SK-N-SH treated with all-trans-retinoic acid at 6 μM for 48 hours (cell line): Measurements from ENCODE around the gene SAMMSON.

Experiments used
- ATAC-seq: fragments of 200-7000 bp; cut with Tn5 transposase; 3 replicates; pipeline ENCODE4 v1.9.1; 2020; ENCODE audit warnings: mild to moderate bottlenecking, moderate library complexity
- ARNTL ChIP-seq: fragments of 450-650 bp; formaldehyde crosslinking; IDR thresholded peaks from 2 replicates; pipeline ENCODE4 v1.5.0; 2020; ENCODE audit warnings: low read depth, mild to moderate bottlenecking, moderate library complexity, borderline replicate concordance
- BACH2 ChIP-seq: fragments of 250-450 bp; sonication (Bioruptor Pico); IDR thresholded peaks from 2 replicates; pipeline ENCODE4 v1.9.0; 2021; ENCODE audit warnings: mild to moderate bottlenecking, borderline replicate concordance
- CSDC2 ChIP-seq: fragments of 250-450 bp; sonication (Bioruptor Pico); IDR thresholded peaks from 2 replicates; pipeline ENCODE4 v1.5.0; 2020; ENCODE audit warnings: mild to moderate bottlenecking, moderate library complexity
- CSRNP3 ChIP-seq: fragments of 250-450 bp; sonication (Bioruptor Pico); IDR thresholded peaks from 2 replicates; pipeline ENCODE4 v1.5.1; 2021; ENCODE audit warnings: mild to moderate bottlenecking, moderate library complexity
- ESRRG ChIP-seq: fragments of 250-450 bp; sonication (Bioruptor Pico); IDR thresholded peaks from 2 replicates; pipeline ENCODE4 v1.6.1; 2021; ENCODE audit warnings: mild to moderate bottlenecking
- GLIS3 ChIP-seq: fragments of 250-450 bp; sonication (Bioruptor Pico); IDR thresholded peaks from 2 replicates; pipeline ENCODE4 v1.5.0; 2020; ENCODE audit warnings: mild to moderate bottlenecking, moderate library complexity
- ISL1 ChIP-seq: fragments of 250-450 bp; sonication (Bioruptor Pico); IDR thresholded peaks from 2 replicates; pipeline ENCODE4 v2.1.2; 2022; ENCODE audit warnings: mild to moderate bottlenecking, moderate library complexity
- OSR1 ChIP-seq: fragments of 250-450 bp; sonication (Bioruptor Pico); IDR thresholded peaks from 2 replicates; pipeline ENCODE4 v1.8.0; 2022; ENCODE audit warnings: moderate library complexity, mild to moderate bottlenecking, inconsistent platforms
- PATZ1 ChIP-seq: fragments of 250-450 bp; sonication (Bioruptor Pico); IDR thresholded peaks from 2 replicates; pipeline ENCODE4 v1.8.0; 2020; ENCODE audit warnings: mild to moderate bottlenecking, moderate library complexity, borderline replicate concordance
- POU6F1 ChIP-seq: fragments of 250-450 bp; sonication (Bioruptor Pico); IDR thresholded peaks from 2 replicates; pipeline ENCODE4 v1.8.0; 2021; ENCODE audit warnings: low read depth, mild to moderate bottlenecking, moderate library complexity, borderline replicate concordance
- RARB ChIP-seq: fragments of 250-450 bp; sonication (Bioruptor Pico); IDR thresholded peaks from 2 replicates; pipeline ENCODE4 v1.8.0; 2021; ENCODE audit warnings: mild to moderate bottlenecking, moderate library complexity
- SNAI2 ChIP-seq: fragments of 250-450 bp; sonication (Bioruptor Pico); IDR thresholded peaks from 2 replicates; pipeline ENCODE4 v1.5.0; 2020; ENCODE audit warnings: mild to moderate bottlenecking, moderate library complexity
- TCF4 ChIP-seq: fragments of 250-450 bp; sonication (Bioruptor Pico); IDR thresholded peaks from 2 replicates; pipeline ENCODE4 v1.8.0; 2021; ENCODE audit warnings: mild to moderate bottlenecking, moderate library complexity, borderline replicate concordance
- TSHZ2 ChIP-seq: fragments of 250-450 bp; sonication (Bioruptor Pico); IDR thresholded peaks from 2 replicates; pipeline ENCODE4 v1.5.0; 2020; ENCODE audit warnings: mild to moderate bottlenecking, moderate library complexity
- ZC3H10 ChIP-seq: fragments of 250-450 bp; sonication (Bioruptor Pico); IDR thresholded peaks from 2 replicates; pipeline ENCODE4 v1.5.1; 2021; ENCODE audit warnings: mild to moderate bottlenecking, moderate library complexity
- ZFP3 ChIP-seq: fragments of 250-450 bp; sonication (Bioruptor Pico); IDR thresholded peaks from 2 replicates; pipeline ENCODE4 v1.5.0; 2020; ENCODE audit warnings: mild to moderate bottlenecking, moderate library complexity
- ZFP30 ChIP-seq: fragments of 450-650 bp; formaldehyde crosslinking; IDR thresholded peaks from 2 replicates; pipeline ENCODE4 v1.5.0; 2022; ENCODE audit warnings: mild to moderate bottlenecking, moderate library complexity
- ZNF565 ChIP-seq: fragments of 450-650 bp; formaldehyde crosslinking; conservative IDR thresholded peaks from 2 replicates; pipeline ENCODE4 v1.5.0; 2020; ENCODE audit warnings: low read depth, mild to moderate bottlenecking, moderate library complexity
- ZNF70 ChIP-seq: fragments of 450-650 bp; formaldehyde crosslinking; IDR thresholded peaks from 2 replicates; pipeline ENCODE4 v1.5.0; 2020; ENCODE audit warnings: mild to moderate bottlenecking, moderate library complexity
- ZNF8 ChIP-seq: fragments of 450-650 bp; formaldehyde crosslinking; IDR thresholded peaks from 2 replicates; pipeline ENCODE4 v1.5.0; 2020; ENCODE audit warnings: mild to moderate bottlenecking, moderate library complexity

The SAMMSON gene

GRCh38 chr3:70075101-70075500, 75.6 kb downstream of the SAMMSON start:
- ATAC-seq = no peak
- TF ChIP-seq ZC3H10 (CRISPR knock-in tag) (no peak), ISL1 (CRISPR knock-in tag) (no peak), ZFP30 (no peak), RARB (CRISPR knock-in tag) (no peak), ESRRG (CRISPR knock-in tag) (no peak), CSRNP3 (CRISPR knock-in tag) (no peak)

- TF ChIP-seq OSR1 (CRISPR knock-in tag) = no peak
- no peak for TF ChIP-seq ZNF565 (CRISPR knock-in tag)
- TF ChIP-seq, all 23 proteins: peak for 0
- ATAC-seq = no peak
These were observed 76.9 kb downstream of the SAMMSON start for GRCh38 chr3:70076396-70076795.

GRCh38 chr3:70078778-70079177, 79.2 kb downstream of the SAMMSON start:
- ATAC-seq = no peak
- peak; percentile 55; the same call in 1 of the 2 replicates for TF ChIP-seq TCF4 (CRISPR knock-in tag)
- TF ChIP-seq ZC3H10 (CRISPR knock-in tag) = no peak
- no peak for TF ChIP-seq ESRRG (CRISPR knock-in tag)
- no peak for TF ChIP-seq PATZ1 (CRISPR knock-in tag)
- TF ChIP-seq TSHZ2 (CRISPR knock-in tag) = no peak
- no peak for TF ChIP-seq GLIS3 (CRISPR knock-in tag)

- no peak for ATAC-seq
- TF ChIP-seq ZC3H10 (CRISPR knock-in tag) (no peak), ESRRG (CRISPR knock-in tag) (no peak)
These were observed 86.1 kb downstream of the SAMMSON start for GRCh38 chr3:70085613-70086012.

GRCh38 chr3:70086336-70086735, 86.8 kb downstream of the SAMMSON start:
- TF ChIP-seq ZNF70 (CRISPR knock-in tag) (no peak), TSHZ2 (CRISPR knock-in tag) (no peak), ESRRG (CRISPR knock-in tag) (no peak), ZFP3 (CRISPR knock-in tag) (no peak), POU6F1 (CRISPR knock-in tag) (no peak), ZNF8 (CRISPR knock-in tag) (no peak), ZFP30 (no peak), SNAI2 (CRISPR knock-in tag) (no peak), CSDC2 (CRISPR knock-in tag) (no peak), ZC3H10 (CRISPR knock-in tag) (no peak), ARNTL (CRISPR knock-in tag) (no peak), BACH2 (no peak), CSRNP3 (CRISPR knock-in tag) (no peak), TCF4 (CRISPR knock-in tag) (no peak), PATZ1 (CRISPR knock-in tag) (no peak), GLIS3 (CRISPR knock-in tag) (no peak)
- ATAC-seq = no peak
